ENCODE data around the gene POU6F2.

The POU6F2 gene

GRCh38 chr7:39168403-39169098 lies 190.8 kb downstream of the POU6F2 start:
- H3F3A ChIP-seq (ENCODE audit: low read depth) = no peaks in the 10 kb centered on the region
- no peaks in the 10 kb centered on the region for H3K79me2 ChIP-seq (ENCODE audit: insufficient read depth, low read length)
- no peaks in the 10 kb centered on the region for H3K36me3 ChIP-seq (ENCODE audit: insufficient read depth, low read length)
- no peaks in the 10 kb centered on the region for H4K20me1 ChIP-seq (ENCODE audit: insufficient read depth, low read length, poor library complexity, severe bottlenecking)
- no peaks in the 10 kb centered on the region for H3K4me1 ChIP-seq (ENCODE audit: insufficient read depth, low read length, poor library complexity, severe bottlenecking)
- H3K9me2 ChIP-seq (replicated peaks; ENCODE audit: low read depth, low read length) = no peaks in the 10 kb centered on the region
- no peak for TF ChIP-seq CTCF (conservative IDR thresholded peaks at IDR 0.05; ENCODE audit: low read length)
- no peak for TF ChIP-seq EZH2phosphoT487 (IDR thresholded peaks at IDR 0.05; ENCODE audit: borderline replicate concordance)
- no peaks in the 10 kb centered on the region for H3K27me3 ChIP-seq (ENCODE audit: insufficient read depth, low read length, poor library complexity, severe bottlenecking)
- H3K4me2 ChIP-seq (ENCODE audit: low read depth, low read length, poor library complexity, severe bottlenecking) = no peak overlapping the region
- H3K9ac ChIP-seq (ENCODE audit: low read depth, low read length, poor library complexity, severe bottlenecking) = no peak overlapping the region
- no peaks in the 10 kb centered on the region for H3K9me3 ChIP-seq (ENCODE audit: insufficient read depth, low read depth, low read length)
- no peak overlapping the region for H3K4me3 ChIP-seq (ENCODE audit: low read length, poor library complexity, severe bottlenecking)
- H2AFZ ChIP-seq (ENCODE audit: low read length) = no peak overlapping the region

- no peaks in the 10 kb centered on the region for H3K27me3 ChIP-seq (ENCODE audit: insufficient read depth, low read length, poor library complexity, severe bottlenecking)
- H3K4me1 ChIP-seq (ENCODE audit: insufficient read depth, low read length, poor library complexity, severe bottlenecking) = no peaks in the 10 kb centered on the region
- H3K4me3 ChIP-seq (ENCODE audit: low read length, poor library complexity, severe bottlenecking) = no peak overlapping the region
- no peaks in the 10 kb centered on the region for H3K9me2 ChIP-seq (replicated peaks; ENCODE audit: low read depth, low read length)
- no peak overlapping the region for H2AFZ ChIP-seq (ENCODE audit: low read length)
- H4K20me1 ChIP-seq (ENCODE audit: insufficient read depth, low read length, poor library complexity, severe bottlenecking) = no peaks in the 10 kb centered on the region
- H3K9me3 ChIP-seq (ENCODE audit: insufficient read depth, low read depth, low read length) = no peaks in the 10 kb centered on the region
- H3K79me2 ChIP-seq (ENCODE audit: insufficient read depth, low read length) = no peaks in the 10 kb centered on the region
- no peak overlapping the region for H3K4me2 ChIP-seq (ENCODE audit: low read depth, low read length, poor library complexity, severe bottlenecking)
- H3K9ac ChIP-seq (ENCODE audit: low read depth, low read length, poor library complexity, severe bottlenecking) = no peak overlapping the region
- no peaks in the 10 kb centered on the region for H3F3A ChIP-seq (ENCODE audit: low read depth)
- TF ChIP-seq EZH2phosphoT487 (IDR thresholded peaks at IDR 0.05; ENCODE audit: borderline replicate concordance) (no peak), CTCF (conservative IDR thresholded peaks at IDR 0.05; ENCODE audit: low read length) (no peak)
- no peaks in the 10 kb centered on the region for H3K36me3 ChIP-seq (ENCODE audit: insufficient read depth, low read length)
Observed at GRCh38 chr7:39172137-39172536, 194.4 kb downstream of the POU6F2 start.

GRCh38 chr7:39181398-39181797 lies 203.7 kb downstream of the POU6F2 start:
- H3K4me3 ChIP-seq (ENCODE audit: low read length, poor library complexity, severe bottlenecking) = no peak overlapping the region
- no peaks in the 10 kb centered on the region for H3K79me2 ChIP-seq (ENCODE audit: insufficient read depth, low read length)
- no peak overlapping the region for H3K9ac ChIP-seq (ENCODE audit: low read depth, low read length, poor library complexity, severe bottlenecking)
- H3K4me1 ChIP-seq (ENCODE audit: insufficient read depth, low read length, poor library complexity, severe bottlenecking) = no peaks in the 10 kb centered on the region
- no peaks in the 10 kb centered on the region for H4K20me1 ChIP-seq (ENCODE audit: insufficient read depth, low read length, poor library complexity, severe bottlenecking)
- H2AFZ ChIP-seq (ENCODE audit: low read length) = no peak overlapping the region
- no peak for TF ChIP-seq EZH2phosphoT487 (IDR thresholded peaks at IDR 0.05; ENCODE audit: borderline replicate concordance)
- TF ChIP-seq CTCF (conservative IDR thresholded peaks at IDR 0.05; ENCODE audit: low read length) = no peak
- H3K9me3 ChIP-seq (ENCODE audit: insufficient read depth, low read depth, low read length) = no peaks in the 10 kb centered on the region
- H3F3A ChIP-seq (ENCODE audit: low read depth) = no peaks in the 10 kb centered on the region
- no peaks in the 10 kb centered on the region for H3K36me3 ChIP-seq (ENCODE audit: insufficient read depth, low read length)
- H3K4me2 ChIP-seq (ENCODE audit: low read depth, low read length, poor library complexity, severe bottlenecking) = no peak overlapping the region
- H3K9me2 ChIP-seq (replicated peaks; ENCODE audit: low read depth, low read length) = no peaks in the 10 kb centered on the region
- H3K27me3 ChIP-seq (ENCODE audit: insufficient read depth, low read length, poor library complexity, severe bottlenecking) = no peaks in the 10 kb centered on the region

Measured in Loucy (cell line).